ENCODE results near the gene ZNF737.
A peak's percentile ranks its signal among the peaks of the same experiment; 100 is the strongest.
"Not testable (repeated sequence)": the region's sequence is repeated elsewhere in the genome, so short reads cannot be mapped to it uniquely, and the experiment has no call there.

Gene ZNF737

DNA sequence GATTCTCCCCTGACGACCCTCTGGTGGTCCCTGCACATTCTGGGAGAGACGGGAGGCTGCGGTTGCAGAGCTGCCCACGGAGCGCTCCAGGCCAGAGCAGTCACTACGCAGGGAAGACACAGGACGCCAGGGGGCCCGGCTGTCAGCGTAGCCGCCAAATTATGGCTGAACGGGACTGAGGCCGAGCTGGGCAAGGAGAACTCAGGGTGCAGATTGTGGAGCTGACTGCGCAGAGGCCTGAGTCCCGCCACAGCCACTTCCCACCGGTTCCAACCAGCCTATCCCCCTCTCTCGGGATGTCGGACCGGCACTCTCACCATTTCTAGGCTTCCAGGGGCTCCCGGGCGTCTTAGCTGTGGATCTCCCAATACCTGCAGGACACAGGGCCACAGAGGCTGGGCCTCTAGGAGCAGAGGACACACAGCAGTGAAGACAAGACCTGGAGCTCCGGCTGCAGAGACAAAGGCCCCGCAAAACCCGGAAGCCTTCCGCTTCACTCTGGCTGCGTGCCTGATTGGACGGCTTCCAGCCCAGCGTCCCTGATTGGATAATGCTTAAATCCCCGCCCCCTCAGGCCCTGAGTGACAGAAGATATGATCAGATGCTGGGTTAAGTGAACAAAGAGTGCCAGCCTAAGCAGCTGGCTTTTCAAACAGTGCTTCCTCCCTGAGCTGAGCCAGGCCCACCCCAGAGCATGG is at the start of gene ZNF737:
Gene ZNF737, minus strand, starts transcription at position 461 of the 698 bp plus-strand sequence. Its CDS starts 141 bp downstream, at position 320.
- DNase-seq, result peak; percentile 84

DNA sequence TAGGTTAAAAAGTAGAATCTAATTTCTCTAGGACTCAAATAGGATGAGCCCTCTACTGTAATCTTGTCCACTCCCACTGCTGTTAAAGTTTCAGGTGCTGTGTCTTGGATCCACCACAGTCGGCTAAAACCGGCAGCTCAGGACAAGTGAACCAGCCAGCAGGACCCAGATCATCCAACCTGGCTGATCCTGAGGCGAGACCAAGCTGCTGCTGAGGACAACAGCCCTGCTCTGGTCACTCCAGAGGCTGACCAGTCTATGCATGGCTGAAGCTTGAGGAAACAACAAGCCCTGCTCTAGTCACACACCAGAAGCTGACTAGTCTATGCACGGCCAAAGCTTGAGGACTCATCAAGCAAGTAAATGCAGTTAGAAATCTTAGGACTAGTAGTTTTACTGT is 49.4 kb upstream of the ZNF737 start:
- not testable (repeated sequence) for DNase-seq

- DNase-seq, result no peak
Observed at GRCh38 chr19:20612711-20613316, 47.2 kb upstream of the ZNF737 start.

- no peak for DNase-seq
Observed at GRCh38 chr19:20611866-20612265, 46.3 kb upstream of the ZNF737 start.

GRCh38 chr19:20607943-20608342 is 42.4 kb upstream of the ZNF737 start:
- DNase-seq, result no peak

- DNase-seq, result no peak
Observed at GRCh38 chr19:20558571-20558970, 7.0 kb downstream of the ZNF737 start.

- DNase-seq, result no peak
Observed at GRCh38 chr19:20558011-20558410, 7.6 kb downstream of the ZNF737 start.

GRCh38 chr19:20544667-20545333 is 20.8 kb downstream of the ZNF737 start:
- not testable (repeated sequence) for DNase-seq

DNA sequence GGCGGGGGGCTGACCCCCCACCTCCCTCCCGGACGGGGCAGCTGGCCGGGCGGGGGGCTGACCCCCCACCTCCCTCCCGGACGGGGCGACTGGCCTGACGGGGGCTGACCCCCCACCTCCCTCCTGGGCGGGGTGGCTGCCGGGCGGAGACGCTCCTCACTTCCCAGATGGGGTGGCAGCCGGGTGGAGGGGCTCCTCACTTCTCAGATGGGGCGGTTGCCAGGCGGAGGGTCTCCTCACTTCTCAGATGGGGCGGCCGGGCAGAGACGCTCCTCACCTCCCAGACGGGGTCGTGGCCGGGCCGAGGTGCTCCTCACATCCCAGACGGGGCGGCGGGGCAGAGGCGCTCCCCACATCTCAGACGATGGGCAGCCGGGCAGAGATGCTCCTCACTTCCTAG is 35.3 kb downstream of the ZNF737 start:
- not testable (repeated sequence) for DNase-seq

GRCh38 chr19:20513189-20513904 is 52.2 kb downstream of the ZNF737 start:
- no peak for DNase-seq

- DNase-seq, result no peak
Observed at GRCh38 chr19:20503476-20503875, 62.1 kb downstream of the ZNF737 start.
